Measurements from ENCODE around the gene IL23R.

DNA sequence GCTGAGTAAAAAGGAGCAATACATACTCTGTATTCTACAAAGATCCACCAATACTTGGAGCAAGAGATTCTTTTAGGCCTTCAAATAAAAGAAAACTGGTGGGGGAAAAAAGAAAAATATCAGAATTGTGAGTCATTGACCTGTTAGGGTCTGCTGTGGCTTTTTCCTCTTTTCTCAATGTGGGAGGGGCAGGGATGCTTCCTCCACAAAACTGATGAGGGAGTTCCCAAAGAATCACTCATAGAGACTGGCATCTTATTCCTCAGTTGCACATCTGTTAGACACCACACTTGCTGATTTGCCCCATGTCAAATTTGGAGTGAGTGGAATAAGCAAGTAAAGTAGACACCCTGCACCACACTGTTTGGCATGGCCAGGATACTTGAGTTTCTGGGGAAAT lies 48.1 kb upstream of the IL23R start:
- no peak for TF ChIP-seq TARDBP (IDR thresholded peaks at IDR 0.05)
- TF ChIP-seq BHLHE40 (IDR thresholded peaks at IDR 0.05; ENCODE audit: borderline replicate concordance): no peak
- TF ChIP-seq, protein P1, sequence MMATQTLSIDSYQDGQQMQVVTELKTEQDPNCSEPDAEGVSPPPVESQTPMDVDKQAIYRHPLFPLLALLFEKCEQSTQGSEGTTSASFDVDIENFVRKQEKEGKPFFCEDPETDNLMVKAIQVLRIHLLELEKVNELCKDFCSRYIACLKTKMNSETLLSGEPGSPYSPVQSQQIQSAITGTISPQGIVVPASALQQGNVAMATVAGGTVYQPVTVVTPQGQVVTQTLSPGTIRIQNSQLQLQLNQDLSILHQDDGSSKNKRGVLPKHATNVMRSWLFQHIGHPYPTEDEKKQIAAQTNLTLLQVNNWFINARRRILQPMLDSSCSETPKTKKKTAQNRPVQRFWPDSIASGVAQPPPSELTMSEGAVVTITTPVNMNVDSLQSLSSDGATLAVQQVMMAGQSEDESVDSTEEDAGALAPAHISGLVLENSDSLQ (IDR thresholded peaks at IDR 0.05): no peak
- no peak for TF ChIP-seq FOXK2 (IDR thresholded peaks at IDR 0.05)
- no peak for TF ChIP-seq ELF4 (IDR thresholded peaks at IDR 0.05)
